ENCODE data around the gene SSR1.

SSR1 gene

GRCh38 chr6:7301702-7302101, 11.3 kb downstream of the SSR1 start:
- no peak for TF ChIP-seq CTCF (IDR thresholded peaks at IDR 0.05; ENCODE audit: low read depth, low read length)
- DNase-seq (ENCODE audit: extremely low read depth, low read depth) = no peak

- TF ChIP-seq CTCF (IDR thresholded peaks at IDR 0.05; ENCODE audit: low read depth, low read length) = no peak
- no peak for DNase-seq (ENCODE audit: extremely low read depth, low read depth)
Observed at GRCh38 chr6:7300926-7301325, 12.1 kb downstream of the SSR1 start.

GRCh38 chr6:7298113-7298512, 14.9 kb downstream of the SSR1 start:
- TF ChIP-seq CTCF (IDR thresholded peaks at IDR 0.05; ENCODE audit: low read depth, low read length) = no peak
- no peak for DNase-seq (ENCODE audit: extremely low read depth, low read depth)

GRCh38 chr6:7296602-7297001, 16.4 kb downstream of the SSR1 start:
- DNase-seq (ENCODE audit: extremely low read depth, low read depth) = no peak

GRCh38 chr6:7295916-7296315, 17.1 kb downstream of the SSR1 start:
- DNase-seq (ENCODE audit: extremely low read depth, low read depth) = no peak
- no peak for TF ChIP-seq CTCF (IDR thresholded peaks at IDR 0.05; ENCODE audit: low read depth, low read length)

More at GRCh38 chr6:7296602-7297001, 16.4 kb downstream of the SSR1 start:
- TF ChIP-seq CTCF (IDR thresholded peaks at IDR 0.05; ENCODE audit: low read depth, low read length) = no peak

- no peak for TF ChIP-seq CTCF (IDR thresholded peaks at IDR 0.05; ENCODE audit: low read depth, low read length)
- DNase-seq (ENCODE audit: extremely low read depth, low read depth) = no peak
Observed at GRCh38 chr6:7292596-7293255, 20.3 kb downstream of the SSR1 start.

- DNase-seq (ENCODE audit: extremely low read depth, low read depth) = no peak
- TF ChIP-seq CTCF (IDR thresholded peaks at IDR 0.05; ENCODE audit: low read depth, low read length) = no peak
Observed at GRCh38 chr6:7290079-7290478, 22.9 kb downstream of the SSR1 start.

All from AG09319 (cell line).